Neural progenitor cell (in vitro differentiated cells): ENCODE measurements around the gene MED27. TPM values are rescaled to one million over a fixed set of nuclear protein-coding genes. Genes with fewer than 3 reads are reported as not detected.

Source experiments
- DNase-seq: peaks from one replicate; pipeline ENCODE4 v3.0.0-alpha.2; 2016; ENCODE audit warnings: low spot score
- H2AFZ ChIP-seq: fragments of 200-600 bp; sonication (generic); replicated peaks from 2 replicates; pipeline ENCODE4 v1.6.1; 2016; ENCODE audit warnings: antibody characterized with exemption
- H3F3A ChIP-seq: fragments of 200-600 bp; sonication (generic); 2 replicates; pipeline ENCODE4 v1.6.1; 2016; ENCODE audit warnings: antibody characterized with exemption, low read depth
- H3K27ac ChIP-seq: fragments of 200-600 bp; sonication (generic); 2 replicates; pipeline ENCODE4 v1.5.1; 2016; ENCODE audit warnings: mild to moderate bottlenecking
- H3K27me3 ChIP-seq: fragments of 200-600 bp; sonication (generic); 2 replicates; pipeline ENCODE4 v1.6.1; 2016; ENCODE audit warnings: mild to moderate bottlenecking, moderate library complexity
- H3K36me3 ChIP-seq: fragments of 200-600 bp; sonication (generic); 2 replicates; pipeline ENCODE4 v1.5.1; 2016
- H3K4me1 ChIP-seq: fragments of 200-600 bp; sonication (generic); 2 replicates; pipeline ENCODE4 v1.6.1; 2016; ENCODE audit warnings: mixed run types
- H3K4me2 ChIP-seq: fragments of 200-600 bp; sonication (generic); 2 replicates; pipeline ENCODE4 v1.6.1; 2016
- H3K4me3 ChIP-seq: fragments of 200-600 bp; sonication (generic); 2 replicates; pipeline ENCODE4 v1.5.1; 2016
- H3K79me2 ChIP-seq: fragments of 200-600 bp; sonication (generic); 2 replicates; pipeline ENCODE4 v1.6.1; 2016; ENCODE audit warnings: low read depth
- H3K9ac ChIP-seq: fragments of 200-600 bp; sonication (generic); 2 replicates; pipeline ENCODE4 v1.6.1; 2016
- H3K9me3 ChIP-seq: fragments of 200-600 bp; sonication (generic); 2 replicates; pipeline ENCODE4 v1.5.1; 2016; ENCODE audit warnings: low read depth
- H4K20me1 ChIP-seq: fragments of 200-600 bp; sonication (generic); 2 replicates; pipeline ENCODE4 v1.6.1; 2016; ENCODE audit warnings: low read depth
- H3K27ac Mint-ChIP-seq: 3 replicates; pipeline ENCODE4 v1.8.0; 2021; ENCODE audit warnings: mixed read lengths
- H3K27me3 Mint-ChIP-seq: 2 replicates; pipeline ENCODE4 v1.8.0; 2022; ENCODE audit warnings: low read depth, mild to moderate bottlenecking, inconsistent platforms, moderate library complexity, mixed read lengths; ENCODE audit not compliant: insufficient read depth
- H3K36me3 Mint-ChIP-seq: 3 replicates; pipeline ENCODE4 v1.8.0; 2021; ENCODE audit warnings: mixed read lengths
- H3K4me1 Mint-ChIP-seq: 3 replicates; pipeline ENCODE4 v1.8.0; 2021; ENCODE audit warnings: mixed read lengths
- H3K4me3 Mint-ChIP-seq: 3 replicates; pipeline ENCODE4 v1.8.0; 2021; ENCODE audit warnings: mild to moderate bottlenecking, moderate library complexity, mixed read lengths
- H3K9me3 Mint-ChIP-seq: 3 replicates; pipeline ENCODE4 v1.8.0; 2020; ENCODE audit warnings: mixed read lengths
- EZH2 ChIP-seq: fragments of 200-600 bp; sonication (generic); IDR thresholded peaks from 2 replicates; pipeline ENCODE4 v1.6.1; 2017; ENCODE audit warnings: antibody characterized with exemption, mild to moderate bottlenecking, moderate library complexity
- EZH2phosphoT487 ChIP-seq: fragments of 200-600 bp; sonication (generic); IDR thresholded peaks from 2 replicates; pipeline ENCODE4 v1.6.1; 2017; ENCODE audit warnings: antibody characterized with exemption
- total RNA-seq: library from RNA; depleted of rRNA; stranded (reverse); fragments of >200 nt; gene quantifications from 2 replicates; pipeline ENCODE4 v1.2.3, GENCODE V29; 2015; ENCODE audit warnings: low replicate concordance
- TF ChIP-seq, protein P1 (sequence below): fragments of 200-600 bp; sonication (generic); IDR thresholded peaks from 2 replicates; pipeline ENCODE4 v1.5.1; 2017; ENCODE audit warnings: antibody characterized with exemption, mild to moderate bottlenecking

The MED27 gene
- total RNA-seq, 1 donor from 2014 or later: 15.1 TPM

DNA sequence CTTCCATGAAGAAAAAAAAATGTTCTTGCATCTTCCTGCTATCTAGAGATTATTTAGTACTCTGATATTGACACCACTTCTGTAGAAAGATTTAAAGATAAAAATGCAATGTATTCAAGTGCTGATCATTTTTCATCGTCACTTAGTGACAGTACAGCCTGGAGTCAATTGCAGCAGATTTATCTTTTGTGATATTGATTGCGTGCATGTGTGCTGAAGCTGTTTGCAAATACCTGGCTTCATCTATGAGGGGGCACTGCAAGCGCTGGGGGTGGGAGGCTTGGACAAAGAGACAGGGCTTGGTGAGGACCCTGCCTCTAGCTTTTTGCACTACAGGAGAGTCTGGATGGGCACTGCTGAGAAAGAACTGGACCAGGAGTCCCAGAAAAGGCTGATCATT is 38.0 kb upstream of the MED27 start:
- TF ChIP-seq, protein P1, sequence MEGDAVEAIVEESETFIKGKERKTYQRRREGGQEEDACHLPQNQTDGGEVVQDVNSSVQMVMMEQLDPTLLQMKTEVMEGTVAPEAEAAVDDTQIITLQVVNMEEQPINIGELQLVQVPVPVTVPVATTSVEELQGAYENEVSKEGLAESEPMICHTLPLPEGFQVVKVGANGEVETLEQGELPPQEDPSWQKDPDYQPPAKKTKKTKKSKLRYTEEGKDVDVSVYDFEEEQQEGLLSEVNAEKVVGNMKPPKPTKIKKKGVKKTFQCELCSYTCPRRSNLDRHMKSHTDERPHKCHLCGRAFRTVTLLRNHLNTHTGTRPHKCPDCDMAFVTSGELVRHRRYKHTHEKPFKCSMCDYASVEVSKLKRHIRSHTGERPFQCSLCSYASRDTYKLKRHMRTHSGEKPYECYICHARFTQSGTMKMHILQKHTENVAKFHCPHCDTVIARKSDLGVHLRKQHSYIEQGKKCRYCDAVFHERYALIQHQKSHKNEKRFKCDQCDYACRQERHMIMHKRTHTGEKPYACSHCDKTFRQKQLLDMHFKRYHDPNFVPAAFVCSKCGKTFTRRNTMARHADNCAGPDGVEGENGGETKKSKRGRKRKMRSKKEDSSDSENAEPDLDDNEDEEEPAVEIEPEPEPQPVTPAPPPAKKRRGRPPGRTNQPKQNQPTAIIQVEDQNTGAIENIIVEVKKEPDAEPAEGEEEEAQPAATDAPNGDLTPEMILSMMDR: no peak
- peaks cover 18% of the 10 kb centered on the region for H3K27me3 Mint-ChIP-seq
- no peaks in the 10 kb centered on the region for H3K36me3 Mint-ChIP-seq

GRCh38 chr9:132116583-132116982 is 36.9 kb upstream of the MED27 start:
- Mint-ChIP-seq H3K36me3 (no peaks in the 10 kb centered on the region), H3K27me3 (peaks cover 18% of the 10 kb centered on the region), H3K4me1 (no peaks in the 10 kb centered on the region)

More for the DNA sequence above, 38.0 kb upstream of the MED27 start:
- DNase-seq: no peak
- H3K4me1 Mint-ChIP-seq: no peaks in the 10 kb centered on the region
- Histone ChIP-seq H3K27ac (no peak overlapping the region), H4K20me1 (peaks cover 13% of the 10 kb centered on the region), H2AFZ (no peak overlapping the region), H3K36me3 (no peaks in the 10 kb centered on the region), H3K79me2 (no peaks in the 10 kb centered on the region), H3F3A (no peaks in the 10 kb centered on the region), H3K9ac (no peak overlapping the region), H3K4me1 (no peaks in the 10 kb centered on the region), H3K27me3 (peaks cover 56% of the 10 kb centered on the region), H3K9me3 (no peaks in the 10 kb centered on the region), H3K4me2 (no peak overlapping the region), H3K4me3 (no peak overlapping the region)
- no peak overlapping the region for H3K4me3 Mint-ChIP-seq
- no peaks in the 10 kb centered on the region for H3K9me3 Mint-ChIP-seq
- H3K27ac Mint-ChIP-seq: no peak overlapping the region

DNA sequence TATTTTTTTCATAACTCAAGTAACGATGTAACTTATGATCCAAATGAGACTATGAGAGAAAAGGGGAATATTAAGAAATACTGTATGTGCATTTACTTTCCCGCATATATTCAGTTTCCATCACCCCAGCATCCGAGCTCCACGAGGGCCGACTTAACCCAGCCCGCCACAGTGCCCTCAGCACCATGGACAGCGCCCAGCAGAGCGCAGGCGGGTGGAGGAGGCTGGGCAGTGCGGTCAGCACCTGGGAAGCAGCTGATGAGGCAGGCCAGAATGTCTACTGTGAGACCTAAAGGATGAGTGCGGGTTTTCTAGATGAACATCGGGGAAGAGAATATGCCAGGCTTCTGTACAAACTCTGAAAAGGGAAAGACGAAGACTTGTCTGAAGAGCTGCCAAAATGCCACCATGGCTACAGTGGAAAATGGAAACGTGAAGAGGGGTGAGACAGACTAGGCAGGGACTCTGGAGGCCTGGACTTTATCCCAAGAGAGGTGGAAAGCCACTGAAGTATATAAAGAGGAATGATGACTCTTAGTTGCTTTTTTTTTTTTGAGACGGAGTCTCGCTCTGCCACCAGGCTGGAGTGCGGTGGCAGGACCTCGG is 34.5 kb upstream of the MED27 start:
- Histone ChIP-seq H3K4me3 (no peak overlapping the region), H3F3A (no peaks in the 10 kb centered on the region), H3K9me3 (no peaks in the 10 kb centered on the region), H4K20me1 (peaks cover 13% of the 10 kb centered on the region), H3K27ac (no peak overlapping the region), H3K79me2 (no peaks in the 10 kb centered on the region), H3K36me3 (no peaks in the 10 kb centered on the region), H3K9ac (no peak overlapping the region), H3K4me2 (no peak overlapping the region), H3K27me3 (peaks cover 59% of the 10 kb centered on the region), H2AFZ (no peak overlapping the region), H3K4me1 (peaks cover under 1% of the 10 kb centered on the region)
- TF ChIP-seq EZH2: peak; percentile 39
- TF ChIP-seq, protein P1: no peak
- Mint-ChIP-seq H3K4me3 (peak overlapping the region; percentile 12), H3K4me1 (no peaks in the 10 kb centered on the region), H3K36me3 (no peaks in the 10 kb centered on the region), H3K27me3 (peaks cover 22% of the 10 kb centered on the region), H3K9me3 (no peaks in the 10 kb centered on the region), H3K27ac (no peak overlapping the region)
- peak; percentile 90 for DNase-seq

More at GRCh38 chr9:132116583-132116982, 36.9 kb upstream of the MED27 start:
- Histone ChIP-seq H3K79me2 (no peaks in the 10 kb centered on the region), H2AFZ (no peak overlapping the region), H3K4me2 (no peak overlapping the region), H4K20me1 (peaks cover 13% of the 10 kb centered on the region), H3K27ac (no peak overlapping the region), H3K9ac (no peak overlapping the region), H3K4me1 (no peaks in the 10 kb centered on the region), H3K4me3 (no peak overlapping the region), H3K27me3 (peaks cover 67% of the 10 kb centered on the region), H3K36me3 (no peaks in the 10 kb centered on the region), H3K9me3 (no peaks in the 10 kb centered on the region), H3F3A (no peaks in the 10 kb centered on the region)
- Mint-ChIP-seq H3K4me3 (no peak overlapping the region), H3K27ac (no peak overlapping the region), H3K9me3 (no peaks in the 10 kb centered on the region)
- no peak for TF ChIP-seq EZH2phosphoT487
- TF ChIP-seq, protein P1: no peak
- no peak for TF ChIP-seq EZH2
- no peak for DNase-seq
